Thymus (tissue), 11 donors: ENCODE measurements around the gene ZSCAN20. TPM values are rescaled to one million over a fixed set of nuclear protein-coding genes. Genes with fewer than 3 reads are reported as not detected.

Experiments
- DNase-seq, 9 donors: peaks; one replicate each; pipeline ENCODE4 v3.0.0-alpha.2; 2013; ENCODE audit warnings: low spot score in 9 of 9, low read depth in 6 of 9, missing footprints in 1 of 9
- H3K27ac ChIP-seq, 2 donors: one replicate each; pipeline ENCODE4 v1.5.1; 2013; ENCODE audit warnings: control low read depth in 1 of 2, low read depth in 1 of 2, low read length in 1 of 2, mild to moderate bottlenecking in 1 of 2, moderate library complexity in 1 of 2
- H3K27me3 ChIP-seq, 2 donors: one replicate each; pipeline ENCODE4 v1.5.1; 2013; ENCODE audit warnings: low read length in 1 of 2; ENCODE audit not compliant: control insufficient read depth in 2 of 2, insufficient read depth in 1 of 2
- H3K36me3 ChIP-seq, 2 donors: one replicate each; pipeline ENCODE4 v1.5.1; 2013; ENCODE audit warnings: low read length in 1 of 2, mild to moderate bottlenecking in 1 of 2, moderate library complexity in 1 of 2; ENCODE audit not compliant: control insufficient read depth in 2 of 2, insufficient read depth in 2 of 2
- H3K4me1 ChIP-seq, 2 donors: one replicate each; pipeline ENCODE4 v1.5.1; 2013; ENCODE audit warnings: low read length in 2 of 2; ENCODE audit not compliant: control insufficient read depth in 2 of 2, insufficient read depth in 2 of 2
- H3K4me3 ChIP-seq, 2 donors: one replicate each; pipeline ENCODE4 v1.5.1; 2013; ENCODE audit warnings: low read length in 2 of 2, control low read depth in 1 of 2, mild to moderate bottlenecking in 1 of 2
- H3K9me3 ChIP-seq, 2 donors: one replicate each; pipeline ENCODE4 v1.5.1; 2013; ENCODE audit warnings: low read length in 1 of 2, mild to moderate bottlenecking in 1 of 2; ENCODE audit not compliant: control insufficient read depth in 2 of 2, insufficient read depth in 1 of 2
- whole genome bisulfite sequencing: extraction: QIAGEN DNeasy Blood & Tissue Kit; methylation state at CpG from one replicate; pipeline ENCODE4 v1.1.7; 2013; 5-methylcytosine and 5-hydroxymethylcytosine counted together
- polyA plus RNA-seq: library from polyadenylated mRNA; stranded (reverse); fragments of 200-250 nt; gene quantifications from one replicate; pipeline ENCODE4 v1.2.3, GENCODE V29; 2013
- total RNA-seq: library from RNA; stranded (reverse); fragments of 120-200 nt; gene quantifications from one replicate; pipeline ENCODE4 v1.2.4, GENCODE V29; 2013
- donor health status: healthy.

Gene ZSCAN20
- total and polyA plus RNA-seq, 2 donors: 0.68 to 3.1 TPM

- WGBS: 94% methylated on average over 4 of the region's 4 CpGs
- H3K4me1 ChIP-seq: peaks cover 5 to 15% of the 10 kb centered on the region in 2 donors
Measured at GRCh38 chr1:33468531-33468930, 3.9 kb upstream of the ZSCAN20 start.

GRCh38 chr1:33468967-33469366, 3.5 kb upstream of the ZSCAN20 start:
- H3K4me1 ChIP-seq: peaks cover 5 to 15% of the 10 kb centered on the region in 2 donors
- no peaks in the 10 kb centered on the region for H3K36me3 ChIP-seq
- 98% methylated on average over 3 of the region's 3 CpGs for WGBS
- H3K27me3 ChIP-seq: no peaks in the 10 kb centered on the region
- H3K27ac ChIP-seq: no peak overlapping the region
- H3K4me3 ChIP-seq: no peak overlapping the region
- DNase-seq: no peak
- no peaks in the 10 kb centered on the region for H3K9me3 ChIP-seq

More at GRCh38 chr1:33468531-33468930, 3.9 kb upstream of the ZSCAN20 start:
- Histone ChIP-seq H3K36me3 (no peaks in the 10 kb centered on the region), H3K27me3 (no peaks in the 10 kb centered on the region), H3K27ac (no peak overlapping the region), H3K9me3 (no peaks in the 10 kb centered on the region), H3K4me3 (no peak overlapping the region)
- DNase-seq: no peak

- H3K4me3 ChIP-seq: no peak overlapping the region
- DNase-seq: no peak
- no peaks in the 10 kb centered on the region for H3K9me3 ChIP-seq
- H3K36me3 ChIP-seq: no peaks in the 10 kb centered on the region
- WGBS: 45% methylated on average over 2 of the region's 2 CpGs
- no peak overlapping the region for H3K27ac ChIP-seq
- H3K27me3 ChIP-seq: no peaks in the 10 kb centered on the region
- peaks cover 5 to 15% of the 10 kb centered on the region in 2 donors for H3K4me1 ChIP-seq
Measured at GRCh38 chr1:33469691-33470090, 2.8 kb upstream of the ZSCAN20 start.

- no peak overlapping the region for H3K27ac ChIP-seq
- 4% methylated on average over 11 of the region's 11 CpGs for WGBS
Measured at GRCh38 chr1:33470495-33471012, 1.9 kb upstream of the ZSCAN20 start.

GRCh38 chr1:33471416-33471815, 1.0 kb upstream of the ZSCAN20 start:
- Histone ChIP-seq H3K4me1 (peaks cover 5 to 15% of the 10 kb centered on the region in 2 donors), H3K27me3 (no peaks in the 10 kb centered on the region), H3K36me3 (no peaks in the 10 kb centered on the region), H3K4me3 (no peak overlapping the region), H3K9me3 (no peaks in the 10 kb centered on the region), H3K27ac (no peak overlapping the region)
- DNase-seq: no peak
- 96% methylated on average over 4 of the region's 4 CpGs for WGBS

More at GRCh38 chr1:33470495-33471012, 1.9 kb upstream of the ZSCAN20 start:
- Histone ChIP-seq H3K36me3 (no peaks in the 10 kb centered on the region), H3K27me3 (no peaks in the 10 kb centered on the region), H3K4me1 (peaks cover 5 to 15% of the 10 kb centered on the region in 2 donors), H3K4me3 (no peak overlapping the region), H3K9me3 (no peaks in the 10 kb centered on the region)
- DNase-seq: peak in 8 of 9 donors; percentile 41 to 83 (median 66)

GRCh38 chr1:33473900-33474299, 1.5 kb downstream of the ZSCAN20 start:
- DNase-seq: no peak

GRCh38 chr1:33477451-33477850, 5.0 kb downstream of the ZSCAN20 start:
- Histone ChIP-seq H3K4me3 (no peak overlapping the region), H3K4me1 (peaks cover 0 to 5% of the 10 kb centered on the region in 2 donors), H3K27me3 (no peaks in the 10 kb centered on the region), H3K9me3 (no peaks in the 10 kb centered on the region), H3K36me3 (no peaks in the 10 kb centered on the region), H3K27ac (no peak overlapping the region)
- DNase-seq: no peak
- WGBS: 85% methylated on average over 4 of the region's 4 CpGs

More at GRCh38 chr1:33473900-33474299, 1.5 kb downstream of the ZSCAN20 start:
- H3K27ac ChIP-seq: no peak overlapping the region
- H3K4me1 ChIP-seq: peaks cover 5 to 15% of the 10 kb centered on the region in 2 donors
- no peaks in the 10 kb centered on the region for H3K36me3 ChIP-seq
- H3K4me3 ChIP-seq: no peak overlapping the region
- no peaks in the 10 kb centered on the region for H3K9me3 ChIP-seq
- no peaks in the 10 kb centered on the region for H3K27me3 ChIP-seq

- no peaks in the 10 kb centered on the region for H3K9me3 ChIP-seq
- H3K27ac ChIP-seq: no peak overlapping the region
- no peaks in the 10 kb centered on the region for H3K36me3 ChIP-seq
- no peak for DNase-seq
- no peaks in the 10 kb centered on the region for H3K27me3 ChIP-seq
- H3K4me3 ChIP-seq: no peak overlapping the region
- H3K4me1 ChIP-seq: no peaks in the 10 kb centered on the region
- 98% methylated on average over 2 of the region's 2 CpGs for WGBS
Measured at GRCh38 chr1:33482412-33482811, 10.0 kb downstream of the ZSCAN20 start.

GRCh38 chr1:33488624-33489023, 16.2 kb downstream of the ZSCAN20 start:
- H3K4me1 ChIP-seq: no peaks in the 10 kb centered on the region
- H3K9me3 ChIP-seq: peaks cover 4 to 11% of the 10 kb centered on the region in 2 donors
- no peaks in the 10 kb centered on the region for H3K27me3 ChIP-seq
- no peak overlapping the region for H3K4me3 ChIP-seq
- no peak overlapping the region for H3K27ac ChIP-seq
- no peak for DNase-seq
- 98% methylated on average over 2 of the region's 2 CpGs for WGBS
- peaks cover 14 to 19% of the 10 kb centered on the region in 2 donors for H3K36me3 ChIP-seq
